ENCODE data around the gene PRKCQ. TPM values are rescaled to one million over a fixed set of nuclear protein-coding genes. Genes with fewer than 3 reads are reported as not detected.

The PRKCQ gene
- total and polyA plus RNA-seq, 2 of the 4 experiments (the other 2 are of a cell fraction), result under 0.01 to 0.03 TPM

GRCh38 chr10:6516929-6517284, 63.2 kb downstream of the PRKCQ start:
- in situ Hi-C loops (cut with MboI; ENCODE audit: low sequenced_read_pairs), result no loop called here
- H3K9me1 ChIP-seq (ENCODE audit: insufficient read depth, low read length), result no peaks in the 10 kb centered on the region
- no peak overlapping the region for H3K27ac ChIP-seq (ENCODE audit: insufficient read depth, low read length)
- H3K23ac ChIP-seq (ENCODE audit: low read depth, low read length), result no peak overlapping the region
- no peaks in the 10 kb centered on the region for H3K9me3 ChIP-seq (ENCODE audit: control insufficient read depth, insufficient read depth, low read length)
- no peak overlapping the region for H3K4me2 ChIP-seq (ENCODE audit: low read depth, low read length)
- no CpG with 5 or more reads among the region's 5 CpGs for WGBS, 2 experiments (ENCODE audit: extremely low coverage in 2 of 2, insufficient read length in 1 of 2)
- H3K14ac ChIP-seq (replicated peaks; ENCODE audit: low read depth, low read length), result no peak overlapping the region
- no peaks in the 10 kb centered on the region for H3K4me1 ChIP-seq (ENCODE audit: control insufficient read depth, insufficient read depth, low read length)
- no peak overlapping the region for H3K56ac ChIP-seq (ENCODE audit: extremely low read depth, insufficient read depth, low read length)
- H2BK15ac ChIP-seq (ENCODE audit: low read depth, low read length), result no peak overlapping the region
- peaks cover 14% of the 10 kb centered on the region for H3K27me3 ChIP-seq (ENCODE audit: control insufficient read depth, insufficient read depth, low read length)
- no peaks in the 10 kb centered on the region for H3K79me1 ChIP-seq (ENCODE audit: low read depth in 1 of 2, low read length in 2 of 2)
- dilution Hi-C loops (cut with HindIII; ENCODE audit: low sequenced_read_pairs, unreplicated experiment), result no loop called here
- no peak overlapping the region for H2AK9ac ChIP-seq (replicated peaks; ENCODE audit: low read depth, low read length, poor library complexity)
- H2BK120ac ChIP-seq (ENCODE audit: low read depth, low read length), result no peak overlapping the region
- no peak overlapping the region for H4K91ac ChIP-seq (ENCODE audit: insufficient read depth, low read depth, low read length)
- no peak for DNase-seq
- H2AK5ac ChIP-seq (ENCODE audit: low read depth, low read length), result no peak overlapping the region
- no peaks in the 10 kb centered on the region for H3K36me3 ChIP-seq (ENCODE audit: control insufficient read depth, insufficient read depth, low read length)
- H4K20me1 ChIP-seq (ENCODE audit: insufficient read depth, low read length), result no peaks in the 10 kb centered on the region
- H4K5ac ChIP-seq (ENCODE audit: low read depth, low read length), result no peak overlapping the region
- intact Hi-C loops (cut with micrococcal nuclease), result no loop called here
- H2AFZ ChIP-seq (replicated peaks; ENCODE audit: low read length, poor library complexity), result no peak overlapping the region
- H2BK5ac ChIP-seq (ENCODE audit: low read depth, low read length, poor library complexity, severe bottlenecking), result no peak overlapping the region
- H4K8ac ChIP-seq (ENCODE audit: low read depth in 2 of 2, low read length in 2 of 2), result no peak overlapping the region
- H3K4ac ChIP-seq (ENCODE audit: low read depth, low read length), result no peak overlapping the region
- no peak for ATAC-seq (ENCODE audit: low read depth)
- no peak for TF ChIP-seq RCOR1 (IDR thresholded peaks at IDR 0.05; ENCODE audit: insufficient replicate concordance, low read length)
- no peak for TF ChIP-seq CTCF (conservative IDR thresholded peaks at IDR 0.05; ENCODE audit: low read depth, low read length)
- no peak for TF ChIP-seq POLR2A (IDR thresholded peaks at IDR 0.05; ENCODE audit: low read depth, low read length)
- TF ChIP-seq RFX5 (IDR thresholded peaks at IDR 0.05; ENCODE audit: low read depth, low read length), result no peak
- no peak for TF ChIP-seq MAFK (IDR thresholded peaks at IDR 0.05; ENCODE audit: low read depth, low read length)
- no peak for TF ChIP-seq USF2 (IDR thresholded peaks at IDR 0.05; ENCODE audit: low read depth, low read length)
- no peak overlapping the region for H2BK20ac ChIP-seq (ENCODE audit: low read depth, low read length)
- no peak overlapping the region for H3K18ac ChIP-seq (ENCODE audit: low read depth, low read length)
- H3K9ac ChIP-seq (ENCODE audit: low read depth, low read length), result no peak overlapping the region
- H3K4me3 ChIP-seq (ENCODE audit: insufficient read depth, low read depth, low read length), result no peak overlapping the region
- BruUV-seq (replicated peaks), result no TSS peak
- ChIA-PET POLR2A (ENCODE audit: unreplicated experiment) (no interaction called here), CTCF (no interaction called here)
